H1 (cell line): Measurements from ENCODE around the gene KCNK4. TPM values are rescaled to one million over a fixed set of nuclear protein-coding genes. Genes with fewer than 3 reads are reported as not detected.

Experiments used
- CTCF ChIA-PET: fragments of 300-600 bp; sonication (Branson Sonifier 250); formaldehyde crosslinking; loops from one replicate; lab custom pipeline; 2021; ENCODE audit not compliant: partially characterized antibody; lab: Charles Lee
- POLR2A ChIA-PET: fragments of 300-600 bp; sonication (Branson Sonifier 250); formaldehyde crosslinking; loops from one replicate; lab custom pipeline; 2021; ENCODE audit warnings: inconsistent platforms; ENCODE audit not compliant: partially characterized antibody; lab: Charles Lee
- DNase-seq, 2 experiments: peaks; one replicate each; pipeline versions ENCODE4 v3.0.0 to v3.0.0-alpha.2; 2010 to 2022; ENCODE audit warnings: low spot score in 2 of 2, low read depth in 1 of 2, mixed read lengths in 1 of 2
- FAIRE-seq: peaks from 2 replicates; lab custom pipeline; 2011; peaks lifted over from hg19 to GRCh38; lab: Jason Lieb, UNC
- H2AFZ ChIP-seq: 2 replicates; pipeline ENCODE4 v1.8.1; 2012; ENCODE audit warnings: low read length, inconsistent platforms
- H2AK5ac ChIP-seq: 2 replicates; pipeline ENCODE4 v1.6.1; 2013; ENCODE audit warnings: low read depth, low read length
- H2BK120ac ChIP-seq: replicated peaks from 2 replicates; pipeline ENCODE3; 2013; ENCODE audit warnings: low read depth, low read length, inconsistent platforms
- H2BK12ac ChIP-seq: 2 replicates; pipeline ENCODE4 v1.6.1; 2013; ENCODE audit warnings: low read depth, low read length
- H2BK15ac ChIP-seq: 2 replicates; pipeline ENCODE4 v1.6.1; 2013; ENCODE audit warnings: low read length
- H2BK20ac ChIP-seq: 2 replicates; pipeline ENCODE4 v1.6.1; 2013; ENCODE audit warnings: low read length
- H2BK5ac ChIP-seq: 2 replicates; pipeline ENCODE4 v1.6.1; 2013; ENCODE audit warnings: low read depth, low read length
- H3K14ac ChIP-seq: 2 replicates; pipeline ENCODE4 v1.6.1; 2013; ENCODE audit warnings: inconsistent platforms; ENCODE audit not compliant: insufficient read length
- H3K18ac ChIP-seq: 2 replicates; pipeline ENCODE4 v1.6.1; 2013; ENCODE audit warnings: low read length; ENCODE audit errors: extremely low read depth
- H3K23ac ChIP-seq: 2 replicates; pipeline ENCODE4 v1.6.1; 2013; ENCODE audit warnings: inconsistent platforms; ENCODE audit not compliant: insufficient read length
- H3K23me2 ChIP-seq: 2 replicates; pipeline ENCODE4 v1.6.1; 2013; ENCODE audit warnings: low read depth, low read length
- H3K27ac ChIP-seq: 2 replicates; pipeline ENCODE4 v1.6.1; 2011; ENCODE audit warnings: low read depth, low read length, inconsistent platforms
- H3K27me3 ChIP-seq, 4 experiments: replicated peaks in 1 of 4; 1 replicate in 1 of 4; 2 replicates in 3 of 4; pipeline versions ENCODE4 v1.6.1 to v1.8.1; 2011 to 2013; ENCODE audit warnings: low read length in 3 of 4, mild to moderate bottlenecking in 3 of 4, inconsistent platforms in 2 of 4, mixed read lengths in 2 of 4, moderate library complexity in 1 of 4; ENCODE audit not compliant: control insufficient read depth in 3 of 4, insufficient read depth in 3 of 4; ENCODE audit errors: extremely low read depth in 1 of 4
- H3K36me3 ChIP-seq, 4 experiments: 2 replicates each; pipeline versions ENCODE4 v1.6.1 to v1.8.1; 2011 to 2013; ENCODE audit warnings: mild to moderate bottlenecking in 4 of 4, low read length in 3 of 4, moderate library complexity in 2 of 4, control low read depth in 1 of 4, inconsistent platforms in 1 of 4; ENCODE audit not compliant: insufficient read depth in 4 of 4, control insufficient read depth in 2 of 4
- H3K4ac ChIP-seq: replicated peaks from 2 replicates; pipeline ENCODE3; 2013; ENCODE audit warnings: low read length, low read depth, mixed read lengths, inconsistent platforms; ENCODE audit not compliant: insufficient read length
- H3K4me1 ChIP-seq, 4 experiments: replicated peaks in 1 of 4; 1 replicate in 1 of 4; 2 replicates in 3 of 4; pipeline versions ENCODE4 v1.6.1 to v1.8.1; 2011 to 2013; ENCODE audit warnings: low read length in 3 of 4, inconsistent platforms in 2 of 4, mixed read lengths in 1 of 4; ENCODE audit not compliant: insufficient read depth in 4 of 4, control insufficient read depth in 3 of 4
- H3K4me2 ChIP-seq, 2 experiments: 2 replicates each; pipeline versions ENCODE4 v1.6.1 to v1.8.1; 2011 to 2013; ENCODE audit warnings: low read depth in 2 of 2, low read length in 2 of 2, control low read depth in 1 of 2, inconsistent platforms in 1 of 2, mild to moderate bottlenecking in 1 of 2; ENCODE audit not compliant: insufficient read depth in 1 of 2
- H3K4me3 ChIP-seq, 4 experiments: fragments of 200-600, 300-600 bp in 1 of 4; sonication (generic), shearing (Covaris generic), sonication (Bioruptor Twin) in 1 of 4; 2 replicates each; pipeline versions ENCODE4 v1.5.1 to v1.8.1; 2011 to 2016; ENCODE audit warnings: low read length in 4 of 4, low read depth in 3 of 4, control low read depth in 2 of 4, inconsistent platforms in 2 of 4, mild to moderate bottlenecking in 2 of 4, mixed read lengths in 1 of 4, moderate library complexity in 1 of 4; ENCODE audit not compliant: insufficient read depth in 2 of 4; ENCODE audit errors: extremely low read depth in 1 of 4
- H3K56ac ChIP-seq: replicated peaks from 2 replicates; pipeline ENCODE3; 2013; ENCODE audit warnings: low read depth, mild to moderate bottlenecking, mixed read lengths, low read length, inconsistent platforms; ENCODE audit not compliant: insufficient read length
- H3K79me1 ChIP-seq: 2 replicates; pipeline ENCODE4 v1.6.1; 2013; ENCODE audit warnings: low read depth, low read length, control low read depth
- H3K79me2 ChIP-seq, 2 experiments: 2 replicates each; pipeline versions ENCODE4 v1.6.1 to v1.8.1; 2012 to 2013; ENCODE audit warnings: low read length in 2 of 2, mild to moderate bottlenecking in 2 of 2, inconsistent platforms in 1 of 2; ENCODE audit not compliant: insufficient read depth in 2 of 2, control insufficient read depth in 1 of 2
- H3K9ac ChIP-seq, 4 experiments: replicated peaks in 1 of 4; 1 replicate in 1 of 4; 2 replicates in 3 of 4; pipeline versions ENCODE4 v1.6.1 to v1.8.1; 2011 to 2013; ENCODE audit warnings: low read depth in 3 of 4, low read length in 3 of 4, control low read depth in 2 of 4, mild to moderate bottlenecking in 2 of 4, moderate library complexity in 2 of 4, inconsistent platforms in 1 of 4; ENCODE audit errors: extremely low read depth in 1 of 4
- H3K9me3 ChIP-seq, 2 experiments: 2 replicates each; pipeline versions ENCODE4 v1.6.1 to v1.8.1; 2012 to 2013; ENCODE audit warnings: mild to moderate bottlenecking in 2 of 2, moderate library complexity in 2 of 2, control low read depth in 1 of 2, inconsistent platforms in 1 of 2, low read depth in 1 of 2, low read length in 1 of 2, mixed read lengths in 1 of 2; ENCODE audit not compliant: insufficient read depth in 2 of 2
- H4K20me1 ChIP-seq, 2 experiments: replicated peaks in 1 of 2; 2 replicates each; pipeline versions ENCODE3 to v1.8.1; 2011 to 2013; ENCODE audit warnings: inconsistent platforms in 2 of 2, low read length in 2 of 2, mild to moderate bottlenecking in 1 of 2; ENCODE audit not compliant: insufficient read depth in 2 of 2, control insufficient read depth in 1 of 2
- H4K5ac ChIP-seq: 2 replicates; pipeline ENCODE4 v1.6.1; 2013; ENCODE audit warnings: low read length, low read depth, mixed read lengths, inconsistent platforms; ENCODE audit not compliant: insufficient read length
- H4K8ac ChIP-seq: 2 replicates; pipeline ENCODE4 v1.8.0; 2013; ENCODE audit warnings: mild to moderate bottlenecking, moderate library complexity, low read length, inconsistent platforms; ENCODE audit not compliant: insufficient read depth; ENCODE audit errors: extremely low read depth
- H4K91ac ChIP-seq: replicated peaks from 2 replicates; pipeline ENCODE3; 2013; ENCODE audit warnings: low read length, mixed read lengths, inconsistent platforms; ENCODE audit not compliant: insufficient read length
- ATF2 ChIP-seq: IDR thresholded peaks from 2 replicates; pipeline ENCODE4 v1.6.1; 2012; ENCODE audit warnings: low read length, inconsistent platforms
- BCL11A ChIP-seq, 2 experiments: IDR thresholded peaks; one replicate each; pipeline ENCODE4 v1.6.1; 2011; ENCODE audit warnings: low read depth in 2 of 2, low read length in 2 of 2, mild to moderate bottlenecking in 2 of 2
- CREB1 ChIP-seq: IDR thresholded peaks from 2 replicates; pipeline ENCODE4 v1.6.1; 2012; ENCODE audit warnings: inconsistent platforms
- CTBP2 ChIP-seq: IDR thresholded peaks from 2 replicates; pipeline ENCODE4 v1.7.0; 2011; ENCODE audit warnings: borderline replicate concordance, mild to moderate bottlenecking, moderate library complexity, mixed read lengths, low read length; ENCODE audit not compliant: insufficient read depth, insufficient read length
- EP300 ChIP-seq, 2 experiments: IDR thresholded peaks; 1 replicate in 1 of 2; 2 replicates in 1 of 2; pipeline ENCODE4 v1.6.1; 2011 to 2012; ENCODE audit warnings: low read depth in 2 of 2, low read length in 2 of 2, mild to moderate bottlenecking in 2 of 2, borderline replicate concordance in 1 of 2, inconsistent platforms in 1 of 2, moderate library complexity in 1 of 2
- KDM1A ChIP-seq: fragments of 200-600, 300-600 bp; sonication (generic); IDR thresholded peaks from 2 replicates; pipeline ENCODE4 v1.7.1; 2016; ENCODE audit warnings: mild to moderate bottlenecking, low read length, borderline replicate concordance
- MAFK ChIP-seq: IDR thresholded peaks from 2 replicates; pipeline ENCODE4 v1.6.1; 2012; ENCODE audit warnings: low read depth, mild to moderate bottlenecking, improper control_type of control experiment, low read length
- WGBS, 2 experiments: shearing (Covaris generic) in 1 of 2; methylation state at CpG; one replicate each; pipeline versions ENCODE4 v1.1.6 to v1.1.7; 2013 to 2015; ENCODE audit warnings: low lambda C conversion rate in 2 of 2, mixed read lengths in 2 of 2, inconsistent platforms in 1 of 2, low coverage in 1 of 2, missing lambda C conversion rate in 1 of 2; ENCODE audit not compliant: insufficient replicate concordance in 2 of 2, insufficient coverage in 1 of 2, insufficient read length in 1 of 2; ENCODE audit errors: extremely low coverage in 1 of 2, missing lambda C conversion rate in 1 of 2; 5-methylcytosine and 5-hydroxymethylcytosine counted together
- polyA plus RNA-seq, 7 experiments: library from polyadenylated mRNA; depleted of rRNA in 3 of 7; stranded (reverse) in 5 of 7; unstranded in 2 of 7; fragments of >200 nt in 5 of 7; fragments of 200-250 nt in 2 of 7; gene quantifications; 1 replicate in 5 of 7; 2 replicates in 1 of 7; 4 replicates in 1 of 7; pipeline versions ENCODE4 v1.2.1 to v1.2.3, GENCODE V29; 2011 to 2013; ENCODE audit warnings: missing spikeins in 2 of 7, mixed read lengths in 2 of 7
- total RNA-seq: library from RNA; stranded (reverse); fragmentation: NEBNext Ultra II Directional; extraction: Animal tissue kit (Norgen Biotek cat#: 25700); gene quantifications from 2 replicates; pipeline ENCODE4 v1.2.1, GENCODE V29; 2021
- TF ChIP-seq, protein P1 (sequence below), 3 experiments: IDR thresholded peaks; 1 replicate in 2 of 3; 2 replicates in 1 of 3; pipeline versions ENCODE4 v1.5.1 to v1.6.1; 2011; ENCODE audit warnings: low read length in 3 of 3, mild to moderate bottlenecking in 3 of 3, inconsistent platforms in 2 of 3, low read depth in 1 of 3, moderate library complexity in 1 of 3; ENCODE audit not compliant: insufficient read depth in 1 of 3; ENCODE audit errors: control extremely low read depth in 1 of 3

Gene KCNK4
- total and polyA plus RNA-seq, 2 of the 8 experiments (the other 6 are each of a cell fraction or from before 2014, with no cell fraction given) = 0.19 TPM; not detected in 1

DNA sequence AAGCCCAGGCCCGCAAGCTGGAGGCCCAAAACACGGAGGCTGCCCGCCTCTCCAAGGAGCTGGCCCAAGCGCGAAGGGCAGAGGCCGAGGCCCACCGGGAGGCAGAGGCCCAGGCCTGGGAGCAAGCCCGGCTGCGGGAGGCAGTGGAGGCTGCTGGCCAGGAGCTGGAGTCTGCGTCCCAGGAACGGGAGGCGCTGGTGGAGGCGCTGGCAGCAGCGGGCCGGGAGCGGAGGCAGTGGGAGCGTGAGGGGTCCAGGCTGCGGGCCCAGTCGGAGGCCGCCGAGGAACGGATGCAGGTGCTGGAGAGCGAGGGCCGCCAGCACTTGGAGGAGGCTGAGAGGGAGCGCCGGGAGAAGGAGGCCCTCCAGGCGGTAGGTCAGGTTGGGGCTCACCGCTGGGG lies 53.7 kb downstream of the KCNK4 start:
- Histone ChIP-seq H3K9ac (no peak overlapping the region), H4K5ac (no peak overlapping the region), H4K20me1 (peaks cover 0 to 2% of the 10 kb centered on the region in 2 experiments), H3K79me1 (no peaks in the 10 kb centered on the region), H4K91ac (no peak overlapping the region), H2BK120ac (no peak overlapping the region), H2AFZ (no peak overlapping the region), H2BK20ac (no peak overlapping the region), H2AK5ac (no peak overlapping the region), H3K4ac (no peak overlapping the region), H3K18ac (no peak overlapping the region), H3K4me1 (peaks cover 0 to 29% (median 19%) of the 10 kb centered on the region in 4 experiments; a peak in 6 of 7 replicates), H2BK12ac (no peak overlapping the region), H3K27me3 (peaks cover 0 to 2% (median 0%) of the 10 kb centered on the region in 4 experiments; a peak in 1 of 7 replicates), H3K56ac (no peak overlapping the region), H3K14ac (no peak overlapping the region), H3K23ac (no peak overlapping the region), H2BK5ac (no peak overlapping the region), H2BK15ac (no peak overlapping the region), H3K36me3 (no peaks in the 10 kb centered on the region), H3K27ac (no peak overlapping the region), H4K8ac (no peak overlapping the region), H3K4me3 (no peak overlapping the region), H3K9me3 (no peaks in the 10 kb centered on the region), H3K79me2 (no peaks in the 10 kb centered on the region), H3K4me2 (no peak overlapping the region), H3K23me2 (peaks cover 11% of the 10 kb centered on the region; the same call in 1 of the 2 replicates)
- DNase-seq (no peak), FAIRE-seq (no peak)
- 92% methylated on average over 23 of the region's 28 CpGs; no CpG with 5 or more reads in 1 of the 2 experiments for WGBS, 2 experiments
- ChIA-PET CTCF (interaction anchor here (1.3 to 37.6 kb wide), 9 partner anchors 6 to 360 kb away, joined by 3 to 614 read pairs (median 6); partner anchors contain the start of genes CATSPERZ, CCDC88B, ESRRA and PRDX5), POLR2A (interaction anchor here (1.4 to 6.1 kb wide), 3 partner anchors 10 to 28 kb away, joined by 3 to 38 read pairs (median 5); partner anchors contain the start of genes PRDX5 and TRMT112)
- TF ChIP-seq KDM1A (no peak), ATF2 (no peak), EP300 (IDR thresholded peaks at IDR 0.05; ENCODE audit: borderline replicate concordance in 1 of 2, low read depth in 2 of 2, low read length in 2 of 2) (no peak), MAFK (no peak), CTBP2 (no peak), CREB1 (no peak), BCL11A (IDR thresholded peaks at IDR 0.05; ENCODE audit: low read depth in 2 of 2, low read length in 2 of 2) (no peak)
- TF ChIP-seq, protein P1, sequence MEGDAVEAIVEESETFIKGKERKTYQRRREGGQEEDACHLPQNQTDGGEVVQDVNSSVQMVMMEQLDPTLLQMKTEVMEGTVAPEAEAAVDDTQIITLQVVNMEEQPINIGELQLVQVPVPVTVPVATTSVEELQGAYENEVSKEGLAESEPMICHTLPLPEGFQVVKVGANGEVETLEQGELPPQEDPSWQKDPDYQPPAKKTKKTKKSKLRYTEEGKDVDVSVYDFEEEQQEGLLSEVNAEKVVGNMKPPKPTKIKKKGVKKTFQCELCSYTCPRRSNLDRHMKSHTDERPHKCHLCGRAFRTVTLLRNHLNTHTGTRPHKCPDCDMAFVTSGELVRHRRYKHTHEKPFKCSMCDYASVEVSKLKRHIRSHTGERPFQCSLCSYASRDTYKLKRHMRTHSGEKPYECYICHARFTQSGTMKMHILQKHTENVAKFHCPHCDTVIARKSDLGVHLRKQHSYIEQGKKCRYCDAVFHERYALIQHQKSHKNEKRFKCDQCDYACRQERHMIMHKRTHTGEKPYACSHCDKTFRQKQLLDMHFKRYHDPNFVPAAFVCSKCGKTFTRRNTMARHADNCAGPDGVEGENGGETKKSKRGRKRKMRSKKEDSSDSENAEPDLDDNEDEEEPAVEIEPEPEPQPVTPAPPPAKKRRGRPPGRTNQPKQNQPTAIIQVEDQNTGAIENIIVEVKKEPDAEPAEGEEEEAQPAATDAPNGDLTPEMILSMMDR (IDR thresholded peaks at IDR 0.05; ENCODE audit: control extremely low read depth in 1 of 3, insufficient read depth in 1 of 3, low read depth in 1 of 3, low read length in 3 of 3) = no peak
